Measurements from ENCODE around the gene PTPRK. TPM values are rescaled to one million over a fixed set of nuclear protein-coding genes. Genes with fewer than 3 reads are reported as not detected.

Gene PTPRK
- total and polyA plus RNA-seq, 5 donors: 9.6 to 45.7 (median 42.7) TPM

DNA sequence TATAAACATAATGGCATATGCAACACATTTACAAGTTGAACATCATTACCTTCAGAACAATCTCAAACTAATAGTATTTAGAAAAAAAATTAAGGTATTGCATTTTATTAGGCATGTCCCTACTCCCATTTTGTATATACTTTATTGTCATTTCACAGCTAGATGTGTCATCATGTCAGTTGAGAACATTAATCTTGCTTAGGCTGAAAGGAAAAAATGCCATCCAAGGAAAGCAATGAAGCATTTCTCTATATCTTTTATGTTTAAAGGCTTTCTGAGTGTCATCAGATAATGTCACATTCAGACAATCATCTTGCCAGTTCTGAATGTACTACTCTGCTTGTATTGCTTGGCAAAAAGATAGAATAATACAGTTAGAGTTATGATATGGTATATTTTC is 390.7 kb downstream of the PTPRK start:
- Histone ChIP-seq H3K27ac (ENCODE audit: low read length) (no peak overlapping the region), H3K27me3 (ENCODE audit: control insufficient read depth, insufficient read depth) (no peaks in the 10 kb centered on the region), H3K4me1 (ENCODE audit: control insufficient read depth, insufficient read depth, low read length) (peaks cover 5% of the 10 kb centered on the region), H3K4me3 (ENCODE audit: low read length) (no peak overlapping the region), H3K9me3 (ENCODE audit: control insufficient read depth, low read length) (no peaks in the 10 kb centered on the region)
- intact Hi-C loops (cut with DNase I): no loop called here
- no peak for DNase-seq
- no peak for ATAC-seq

DNA sequence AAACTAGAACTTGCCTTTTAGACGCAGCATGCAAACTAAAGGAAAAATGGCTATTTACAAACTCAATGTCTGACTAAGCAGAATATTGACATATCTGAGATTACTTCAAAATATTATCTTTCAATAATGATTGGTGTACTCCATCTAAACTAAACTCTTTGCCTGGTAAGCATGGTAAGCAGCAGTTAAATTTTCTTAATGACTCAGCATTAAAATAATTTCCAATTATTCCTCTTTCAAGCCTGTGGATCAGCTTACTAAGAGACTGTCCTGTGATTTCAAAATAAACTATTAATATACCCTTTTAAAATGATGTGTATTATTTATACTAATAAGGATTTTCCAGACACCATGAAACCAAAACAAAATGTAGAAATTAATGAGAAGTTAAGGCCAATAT is 392.7 kb downstream of the PTPRK start:
- 99% methylated on average over 1 of the region's 1 CpG for WGBS
- intact Hi-C loops (cut with DNase I): no loop called here
- ATAC-seq: no peak
- Histone ChIP-seq H3K27ac (ENCODE audit: low read length) (no peak overlapping the region), H3K4me3 (ENCODE audit: low read length) (no peak overlapping the region), H3K4me1 (ENCODE audit: control insufficient read depth, insufficient read depth, low read length) (peaks cover 2% of the 10 kb centered on the region), H3K27me3 (ENCODE audit: control insufficient read depth, insufficient read depth) (no peaks in the 10 kb centered on the region), H3K9me3 (ENCODE audit: control insufficient read depth, low read length) (no peaks in the 10 kb centered on the region)
- DNase-seq: no peak

DNA sequence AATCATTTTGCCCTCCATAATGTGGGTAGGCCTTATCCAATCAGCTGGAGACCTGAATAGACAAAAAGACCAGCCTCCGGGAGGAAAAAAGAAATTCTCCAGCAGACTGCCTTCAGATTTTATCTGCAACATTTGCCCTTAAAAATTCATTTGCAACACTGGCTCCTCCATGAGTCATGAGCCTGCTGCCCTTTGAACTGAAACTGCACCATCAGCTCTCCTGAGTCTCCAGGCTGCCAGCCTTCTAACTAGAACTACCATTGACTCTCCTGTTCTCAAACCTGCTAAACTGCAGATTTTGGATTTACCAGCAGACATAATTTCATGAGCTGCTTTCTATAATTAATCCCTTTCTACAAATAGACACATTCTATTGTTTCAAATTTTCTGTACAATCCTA is 395.7 kb downstream of the PTPRK start:
- no peaks in the 10 kb centered on the region for H3K9me3 ChIP-seq (ENCODE audit: control insufficient read depth, low read length)

DNA sequence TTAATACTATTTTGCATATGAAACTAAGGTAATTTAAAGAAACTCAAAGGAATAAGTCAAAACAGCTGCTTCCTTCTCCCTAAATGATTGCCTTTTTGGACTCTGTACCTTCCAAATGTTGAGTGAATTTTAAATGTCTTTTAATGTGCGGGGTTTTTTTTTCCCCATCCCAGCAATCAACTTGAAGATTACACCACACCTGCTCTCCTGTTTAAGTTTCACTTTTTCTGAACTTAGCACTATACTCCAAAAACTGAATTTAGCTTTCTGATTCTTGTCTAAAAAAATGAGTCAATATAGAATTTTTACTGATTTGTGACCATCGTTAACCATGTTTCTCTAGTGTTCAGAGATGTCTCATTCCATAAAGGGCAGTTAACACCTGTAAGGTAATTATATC is 398.8 kb downstream of the PTPRK start:
- Histone ChIP-seq H3K4me1 (ENCODE audit: control insufficient read depth, insufficient read depth, low read length) (no peaks in the 10 kb centered on the region), H3K4me3 (ENCODE audit: low read length) (no peak overlapping the region), H3K9me3 (ENCODE audit: control insufficient read depth, low read length) (no peaks in the 10 kb centered on the region), H3K27ac (ENCODE audit: low read length) (no peak overlapping the region), H3K27me3 (ENCODE audit: control insufficient read depth, insufficient read depth) (no peaks in the 10 kb centered on the region)
- intact Hi-C loops (cut with DNase I): no loop called here
- ATAC-seq (no peak), DNase-seq (no peak)
- 97% methylated on average over 2 of the region's 2 CpGs for WGBS

More for the DNA sequence above, 395.7 kb downstream of the PTPRK start:
- H3K4me1 ChIP-seq (ENCODE audit: control insufficient read depth, insufficient read depth, low read length): no peaks in the 10 kb centered on the region
- 92% methylated on average over 1 of the region's 1 CpG for WGBS
- no peak overlapping the region for H3K27ac ChIP-seq (ENCODE audit: low read length)
- no peaks in the 10 kb centered on the region for H3K27me3 ChIP-seq (ENCODE audit: control insufficient read depth, insufficient read depth)
- intact Hi-C loops (cut with DNase I): no loop called here
- ATAC-seq (no peak), DNase-seq (no peak)
- H3K4me3 ChIP-seq (ENCODE audit: low read length): no peak overlapping the region

DNA sequence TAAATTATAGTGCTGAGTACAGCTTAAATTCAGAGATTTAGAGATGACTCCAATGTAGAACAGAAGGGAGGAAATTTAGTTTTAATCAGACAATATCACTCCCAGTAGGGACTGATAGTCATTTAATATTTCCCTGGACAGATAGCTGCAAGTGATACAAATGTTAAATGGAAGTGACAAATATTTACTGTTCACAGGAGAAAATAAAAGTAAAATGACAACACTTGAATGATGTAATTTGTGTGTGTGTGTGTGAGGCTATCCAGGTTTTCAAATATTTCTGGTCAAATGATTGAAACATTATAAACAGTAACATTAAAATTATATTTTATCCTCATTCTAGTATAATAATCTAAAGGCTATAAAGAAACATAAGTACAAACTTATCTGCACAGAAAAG is 399.2 kb downstream of the PTPRK start:
- intact Hi-C loops (cut with DNase I): no loop called here

DNA sequence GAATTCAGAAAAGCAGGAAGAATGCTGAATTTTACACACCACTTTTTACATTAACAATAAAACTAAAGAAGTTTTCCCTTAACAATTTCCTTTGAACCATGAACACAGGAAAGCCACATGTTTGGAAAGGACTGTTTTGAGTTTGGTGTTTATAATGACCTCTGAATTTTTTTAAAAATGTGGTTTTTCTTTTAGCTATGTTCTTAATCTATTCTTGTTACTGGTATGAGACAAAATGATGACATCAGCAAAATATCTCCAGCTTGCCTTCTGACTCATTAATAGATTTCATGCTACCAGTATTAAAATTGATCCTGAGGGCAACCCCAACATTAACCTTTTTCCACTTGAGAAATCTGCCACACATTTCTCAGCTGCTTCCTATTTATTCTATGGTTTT is 402.0 kb downstream of the PTPRK start:
- intact Hi-C loops (cut with DNase I): no loop called here

More for the DNA sequence above, 399.2 kb downstream of the PTPRK start:
- Histone ChIP-seq H3K4me1 (ENCODE audit: control insufficient read depth, insufficient read depth, low read length) (no peaks in the 10 kb centered on the region), H3K4me3 (ENCODE audit: low read length) (no peak overlapping the region), H3K9me3 (ENCODE audit: control insufficient read depth, low read length) (no peaks in the 10 kb centered on the region), H3K27me3 (ENCODE audit: control insufficient read depth, insufficient read depth) (no peaks in the 10 kb centered on the region), H3K27ac (ENCODE audit: low read length) (no peak overlapping the region)
- ATAC-seq (no peak), DNase-seq (no peak)

DNA sequence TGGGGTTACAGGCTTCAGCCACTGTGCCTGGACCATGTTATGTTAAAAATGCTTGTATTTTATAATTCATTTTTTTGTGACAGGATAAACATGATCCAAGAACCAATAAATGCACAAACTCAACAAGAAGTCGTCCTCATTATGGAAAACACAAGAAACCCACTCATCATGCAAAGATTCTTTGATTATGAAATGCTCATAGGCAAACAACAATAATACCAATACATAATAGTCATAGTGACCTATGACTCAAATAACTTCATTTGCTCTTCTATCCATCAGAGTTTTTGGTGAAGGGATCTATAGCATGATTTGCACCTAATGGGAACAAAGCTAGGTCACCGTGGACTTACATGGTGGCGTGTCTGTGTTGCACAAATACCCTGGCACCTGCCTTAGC is 402.5 kb downstream of the PTPRK start:
- Histone ChIP-seq H3K27me3 (ENCODE audit: control insufficient read depth, insufficient read depth) (no peaks in the 10 kb centered on the region), H3K4me1 (ENCODE audit: control insufficient read depth, insufficient read depth, low read length) (no peaks in the 10 kb centered on the region), H3K27ac (ENCODE audit: low read length) (no peak overlapping the region), H3K9me3 (ENCODE audit: control insufficient read depth, low read length) (no peaks in the 10 kb centered on the region), H3K4me3 (ENCODE audit: low read length) (no peak overlapping the region)
- intact Hi-C loops (cut with DNase I): no loop called here
- no peak for ATAC-seq
- 96% methylated on average over 3 of the region's 3 CpGs for WGBS
- DNase-seq: no peak

More for the DNA sequence above, 402.0 kb downstream of the PTPRK start:
- Histone ChIP-seq H3K27ac (ENCODE audit: low read length) (no peak overlapping the region), H3K27me3 (ENCODE audit: control insufficient read depth, insufficient read depth) (no peaks in the 10 kb centered on the region), H3K4me3 (ENCODE audit: low read length) (no peak overlapping the region), H3K4me1 (ENCODE audit: control insufficient read depth, insufficient read depth, low read length) (no peaks in the 10 kb centered on the region), H3K9me3 (ENCODE audit: control insufficient read depth, low read length) (no peaks in the 10 kb centered on the region)
- DNase-seq (no peak), ATAC-seq (no peak)

DNA sequence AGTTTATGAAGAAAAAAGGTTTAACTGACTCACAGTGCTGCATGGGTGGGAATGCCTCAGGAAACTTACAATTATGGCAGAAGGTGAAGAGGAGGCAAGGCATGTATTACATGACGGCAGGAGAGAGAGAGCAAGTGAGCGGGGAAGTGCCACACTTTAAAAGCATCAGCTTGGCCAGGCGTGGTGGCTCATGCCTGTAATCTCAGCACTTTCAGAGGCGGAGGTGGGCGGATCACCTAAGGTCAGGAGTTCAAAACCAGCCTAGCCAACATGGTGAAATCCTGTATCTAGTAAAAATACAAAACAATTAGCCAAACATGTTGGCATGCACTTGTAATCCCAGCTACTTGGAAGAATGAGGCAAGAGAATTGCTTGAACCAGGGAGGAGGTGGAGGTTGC is 406.2 kb downstream of the PTPRK start:
- Histone ChIP-seq H3K4me1 (ENCODE audit: control insufficient read depth, insufficient read depth, low read length) (no peaks in the 10 kb centered on the region), H3K27me3 (ENCODE audit: control insufficient read depth, insufficient read depth) (no peaks in the 10 kb centered on the region), H3K4me3 (ENCODE audit: low read length) (no peak overlapping the region), H3K9me3 (ENCODE audit: control insufficient read depth, low read length) (no peaks in the 10 kb centered on the region), H3K27ac (ENCODE audit: low read length) (no peak overlapping the region)
- WGBS: 89% methylated on average over 5 of the region's 5 CpGs
- intact Hi-C loops (cut with DNase I): no loop called here
- DNase-seq (no peak), ATAC-seq (no peak)

DNA sequence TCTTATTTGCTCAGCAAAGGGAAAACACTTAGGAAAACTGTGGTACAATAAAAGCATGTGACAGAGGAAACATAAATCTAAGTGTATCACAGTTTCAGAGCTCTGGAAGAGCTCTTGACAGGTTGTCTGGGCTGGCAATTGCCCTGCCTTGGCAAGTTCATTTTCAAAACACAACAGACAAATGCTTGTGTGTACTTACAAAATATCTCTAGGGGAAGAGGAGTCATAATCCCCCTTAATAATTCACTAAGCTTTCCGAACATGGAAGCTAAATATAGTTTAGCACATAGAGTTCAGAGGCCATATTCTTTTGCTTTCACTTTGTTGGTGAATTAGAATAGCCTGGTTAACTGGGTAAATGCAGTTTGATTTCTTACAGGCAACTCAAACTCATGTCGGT is 407.9 kb downstream of the PTPRK start:
- Histone ChIP-seq H3K4me3 (ENCODE audit: low read length) (peak overlapping the region; percentile 13), H3K27me3 (ENCODE audit: control insufficient read depth, insufficient read depth) (no peaks in the 10 kb centered on the region), H3K4me1 (ENCODE audit: control insufficient read depth, insufficient read depth, low read length) (no peaks in the 10 kb centered on the region), H3K9me3 (ENCODE audit: control insufficient read depth, low read length) (no peaks in the 10 kb centered on the region), H3K27ac (ENCODE audit: low read length) (no peak overlapping the region)
- WGBS: 16% methylated on average over 2 of the region's 2 CpGs
- DNase-seq: no peak
- ATAC-seq: peak; percentile 49 to 59
- intact Hi-C loops (cut with DNase I): no loop called here

DNA sequence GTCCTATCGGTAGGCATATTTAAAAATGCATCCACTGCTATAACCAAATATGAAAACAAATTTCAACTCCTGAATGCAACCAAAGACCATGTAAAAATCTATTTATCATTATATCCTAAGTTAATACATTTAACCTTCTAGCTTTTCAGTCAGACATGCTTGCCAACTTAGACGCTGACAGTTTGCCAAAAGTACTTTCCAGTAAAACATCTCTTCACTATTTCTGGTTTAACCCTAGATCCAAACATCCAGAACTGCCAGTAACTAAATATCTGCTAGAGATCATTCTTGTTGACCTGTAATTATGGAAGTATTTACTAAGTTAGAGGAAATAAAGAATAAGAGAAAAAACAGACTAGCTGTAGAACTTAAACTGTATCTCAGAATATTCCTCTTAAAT is 409.3 kb downstream of the PTPRK start:
- intact Hi-C loops (cut with DNase I): no loop called here
- ATAC-seq (no peak), DNase-seq (no peak)
- Histone ChIP-seq H3K4me1 (ENCODE audit: control insufficient read depth, insufficient read depth, low read length) (no peaks in the 10 kb centered on the region), H3K4me3 (ENCODE audit: low read length) (no peak overlapping the region), H3K9me3 (ENCODE audit: control insufficient read depth, low read length) (no peaks in the 10 kb centered on the region), H3K27ac (ENCODE audit: low read length) (no peak overlapping the region), H3K27me3 (ENCODE audit: control insufficient read depth, insufficient read depth) (no peaks in the 10 kb centered on the region)
- WGBS: 51% methylated on average over 2 of the region's 2 CpGs

DNA sequence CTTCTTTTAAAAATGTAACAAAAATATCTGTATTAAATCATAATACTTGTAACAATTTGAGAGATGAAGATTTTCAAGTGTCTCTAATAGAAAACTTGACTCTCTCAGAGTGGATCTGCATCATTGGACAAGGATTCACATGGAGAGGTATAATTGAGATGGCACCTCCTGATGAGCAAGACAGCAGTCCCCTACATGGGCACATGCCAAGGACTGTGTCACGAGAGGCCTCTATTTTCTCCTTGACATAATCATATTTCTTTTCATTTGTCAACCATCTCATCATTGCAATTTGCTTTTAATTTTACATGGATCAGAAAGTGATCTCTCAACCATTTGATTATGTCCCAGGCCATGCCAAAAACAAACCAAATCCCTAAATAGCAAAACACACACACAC is 412.7 kb downstream of the PTPRK start:
- Histone ChIP-seq H3K27me3 (ENCODE audit: control insufficient read depth, insufficient read depth) (no peaks in the 10 kb centered on the region), H3K4me3 (ENCODE audit: low read length) (no peak overlapping the region), H3K9me3 (ENCODE audit: control insufficient read depth, low read length) (no peaks in the 10 kb centered on the region), H3K27ac (ENCODE audit: low read length) (no peak overlapping the region), H3K4me1 (ENCODE audit: control insufficient read depth, insufficient read depth, low read length) (no peaks in the 10 kb centered on the region)
- WGBS: 78% methylated on average over 1 of the region's 1 CpG
- no peak for DNase-seq
- intact Hi-C loops (cut with DNase I): no loop called here
- ATAC-seq: no peak

DNA sequence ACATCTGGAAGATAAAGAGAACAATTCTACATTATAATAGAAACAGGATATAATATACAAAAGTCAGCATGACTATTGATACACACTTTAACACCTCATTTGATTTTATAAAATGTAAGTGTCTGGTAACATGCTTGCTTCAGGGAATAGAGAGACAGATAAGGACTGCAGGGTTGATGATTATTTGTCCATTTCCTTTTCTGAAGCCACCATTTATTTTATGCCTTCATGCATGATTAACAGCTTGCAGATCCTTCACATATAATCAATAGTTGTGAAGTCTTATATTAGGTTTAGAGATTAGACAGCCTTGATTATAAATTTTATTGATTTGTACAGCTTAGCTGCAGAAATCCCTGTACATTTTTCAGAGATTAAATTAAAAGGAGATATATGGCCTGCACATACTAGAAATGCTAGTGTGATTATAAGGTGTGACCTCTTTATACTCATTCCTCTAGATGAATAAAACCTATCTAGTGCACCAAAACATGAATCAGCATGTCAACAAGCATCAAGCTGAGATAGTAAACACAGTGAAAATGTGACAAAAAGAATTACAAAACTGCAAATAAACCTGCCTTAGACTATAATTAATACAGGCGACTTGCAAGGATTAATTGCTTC is 420.7 kb downstream of the PTPRK start:
- H3K27ac ChIP-seq (ENCODE audit: low read length): no peak overlapping the region
- H3K9me3 ChIP-seq (ENCODE audit: control insufficient read depth, low read length): no peaks in the 10 kb centered on the region
- intact Hi-C loops (cut with DNase I): no loop called here
- 95% methylated on average over 1 of the region's 1 CpG for WGBS
- no peak for ATAC-seq
- H3K27me3 ChIP-seq (ENCODE audit: control insufficient read depth, insufficient read depth): no peaks in the 10 kb centered on the region
- peaks cover 4% of the 10 kb centered on the region for H3K4me1 ChIP-seq (ENCODE audit: control insufficient read depth, insufficient read depth, low read length)
- no peak overlapping the region for H3K4me3 ChIP-seq (ENCODE audit: low read length)
- no peak for DNase-seq
